ENCODE results near the gene TMEM254.
"Not testable (repeated sequence)": the region's sequence is repeated elsewhere in the genome, so short reads cannot be mapped to it uniquely, and the experiment has no call there.

The TMEM254 gene

DNA sequence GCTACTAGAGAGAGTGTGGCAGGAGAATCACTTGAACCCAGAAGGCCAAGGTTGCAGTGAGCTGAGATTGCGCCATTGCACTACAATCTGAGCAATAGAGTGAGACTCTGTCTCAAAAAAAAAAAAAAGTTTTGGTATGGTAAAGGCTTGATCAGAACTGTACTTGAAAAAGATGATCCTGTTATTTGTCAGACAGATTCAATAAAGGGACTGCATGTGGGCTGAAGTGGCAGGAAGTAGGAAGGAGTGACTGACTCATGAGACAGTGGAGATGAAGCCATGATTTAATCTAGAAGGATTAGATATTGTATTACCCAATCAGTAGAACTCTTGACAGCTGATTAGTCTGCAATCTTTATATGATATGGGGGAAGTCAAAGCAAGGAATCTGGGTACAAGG, 2.7 kb upstream of the TMEM254 start:
- in situ Hi-C loops (cut with HindIII; ENCODE audit: low sequenced_read_pairs), result no loop called here

DNA sequence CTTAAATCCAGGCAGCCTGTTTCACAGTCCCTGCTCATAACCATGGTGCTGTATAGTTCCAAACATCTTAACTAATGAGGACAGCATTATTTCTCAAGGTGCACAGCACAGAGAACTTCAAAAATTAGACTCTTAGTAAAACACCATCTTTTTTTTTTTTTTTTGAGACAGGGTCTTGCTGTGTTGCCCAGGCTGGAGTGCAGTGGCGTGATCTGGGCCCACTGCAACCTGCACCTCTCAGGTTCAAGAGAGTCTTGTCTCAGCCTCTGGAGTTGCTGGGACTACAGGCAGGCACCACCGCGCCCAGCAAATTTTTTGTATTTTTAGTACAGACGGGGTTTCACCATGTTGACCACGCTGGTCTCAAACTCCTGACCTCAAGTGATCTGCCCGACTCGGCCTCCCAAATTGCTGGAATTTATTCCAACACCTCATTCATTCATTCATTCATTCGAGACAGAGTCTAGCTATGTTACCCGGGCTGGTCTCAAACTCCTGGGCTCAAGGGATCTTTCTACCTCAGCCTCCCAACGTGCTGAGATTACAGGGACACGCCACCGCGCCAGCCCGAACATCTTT, 507 bp upstream of the TMEM254 start:
- in situ Hi-C loops (cut with HindIII; ENCODE audit: low sequenced_read_pairs), result no loop called here

DNA sequence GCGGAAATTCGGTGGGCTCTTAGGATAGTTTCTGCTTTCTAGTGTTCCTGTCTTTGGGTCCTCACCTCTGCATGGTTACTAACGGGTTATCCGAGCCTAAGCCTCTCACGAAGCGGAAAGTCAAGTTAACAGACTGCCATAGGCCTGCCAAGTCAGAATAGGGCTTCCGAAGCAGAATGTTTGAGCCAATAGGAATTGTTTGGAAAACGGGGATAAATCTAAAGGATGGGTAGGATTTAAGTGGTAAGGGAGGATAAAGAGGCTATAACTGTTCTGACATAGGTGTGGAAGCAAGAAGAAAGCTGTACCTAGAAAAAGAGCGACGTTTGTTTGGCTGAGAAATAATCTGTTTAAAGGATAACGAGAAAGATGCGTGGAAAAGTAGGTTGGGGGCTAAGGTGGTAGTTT, 851 bp downstream of the TMEM254 start:
- in situ Hi-C loops (cut with HindIII; ENCODE audit: low sequenced_read_pairs), result no loop called here

DNA sequence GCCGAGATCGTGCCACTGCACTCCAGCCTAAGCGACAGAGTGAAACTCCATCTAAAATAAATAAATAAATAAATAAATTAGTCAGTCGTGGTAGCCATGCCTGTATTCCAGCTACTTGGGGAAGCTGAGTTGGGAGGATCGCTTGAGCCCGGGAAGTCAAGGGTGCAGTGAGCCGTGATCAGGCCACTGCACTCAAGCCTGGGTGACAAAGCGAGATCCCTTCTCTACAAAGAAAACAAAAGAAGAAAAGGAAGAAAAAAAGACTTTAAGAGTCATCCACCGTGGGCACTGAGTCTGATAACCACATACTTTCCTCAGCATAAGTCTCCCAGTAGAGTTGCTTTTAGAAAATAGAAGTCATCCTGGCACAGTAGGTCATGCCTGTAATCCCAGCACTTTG, 2.6 kb downstream of the TMEM254 start:
- in situ Hi-C loops (cut with HindIII; ENCODE audit: low sequenced_read_pairs), result no loop called here

DNA sequence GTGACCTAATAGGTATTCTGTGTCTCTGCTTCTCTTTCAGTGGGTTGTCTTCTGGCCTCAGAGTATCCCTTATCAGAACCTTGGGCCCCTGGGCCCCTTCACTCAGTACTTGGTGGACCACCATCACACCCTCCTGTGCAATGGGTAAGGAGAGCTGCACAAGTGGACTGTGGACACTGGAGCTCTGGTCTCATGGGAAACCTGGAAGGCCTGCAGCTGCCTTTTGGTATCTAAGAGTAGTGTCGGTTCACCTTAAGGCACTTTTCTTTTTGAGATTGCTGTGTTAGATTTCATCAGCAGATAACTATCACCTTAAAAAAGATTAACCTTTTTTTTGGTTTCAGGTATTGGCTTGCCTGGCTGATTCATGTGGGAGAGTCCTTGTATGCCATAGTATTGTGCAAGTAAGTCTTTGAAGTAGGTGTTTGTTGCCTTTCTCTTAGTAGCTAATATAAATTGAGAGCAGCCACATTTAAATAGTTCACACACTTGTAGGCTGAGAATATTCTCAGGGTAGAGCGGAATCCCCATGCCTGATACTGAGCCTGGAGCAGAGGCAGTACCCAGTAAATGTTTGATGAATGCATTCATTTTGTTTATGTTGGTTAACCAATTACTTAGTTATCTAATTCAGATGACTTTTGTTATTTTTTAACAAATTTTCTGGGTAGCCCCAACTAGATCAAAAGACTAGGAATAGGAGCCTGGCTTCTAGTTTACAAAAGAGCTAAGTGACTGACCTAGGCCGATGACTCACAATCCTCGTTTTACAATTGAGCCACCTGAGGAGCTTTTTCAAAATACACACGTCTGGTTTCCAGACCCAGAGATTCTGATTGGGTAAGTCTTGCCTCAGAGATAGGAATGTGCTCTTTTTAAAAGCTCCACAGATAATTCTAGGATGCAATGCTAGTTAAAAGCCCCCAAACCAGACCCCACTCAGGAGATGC, 3.6 kb downstream of the TMEM254 start:
- in situ Hi-C loops (cut with HindIII; ENCODE audit: low sequenced_read_pairs), result no loop called here

DNA sequence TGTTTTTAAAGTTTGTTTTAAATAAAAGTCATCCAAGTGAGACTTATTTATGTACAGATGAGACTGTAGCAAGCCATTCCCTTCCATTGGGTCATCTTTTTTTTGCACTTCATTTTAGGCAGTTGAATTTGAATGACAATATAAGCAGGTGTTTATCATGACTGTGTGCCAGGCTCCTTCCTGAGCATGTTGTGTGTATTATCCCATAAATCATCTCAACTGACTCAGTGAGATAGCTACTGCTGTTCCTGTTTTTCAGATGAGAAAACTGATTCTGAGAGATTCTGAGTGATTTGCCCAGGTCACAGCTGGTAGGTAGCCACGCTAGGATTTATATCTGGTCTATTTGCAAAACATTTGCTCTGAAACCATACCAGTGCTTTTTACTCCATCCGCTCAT, 11.7 kb downstream of the TMEM254 start:
- in situ Hi-C loops (cut with HindIII; ENCODE audit: low sequenced_read_pairs), result no loop called here

DNA sequence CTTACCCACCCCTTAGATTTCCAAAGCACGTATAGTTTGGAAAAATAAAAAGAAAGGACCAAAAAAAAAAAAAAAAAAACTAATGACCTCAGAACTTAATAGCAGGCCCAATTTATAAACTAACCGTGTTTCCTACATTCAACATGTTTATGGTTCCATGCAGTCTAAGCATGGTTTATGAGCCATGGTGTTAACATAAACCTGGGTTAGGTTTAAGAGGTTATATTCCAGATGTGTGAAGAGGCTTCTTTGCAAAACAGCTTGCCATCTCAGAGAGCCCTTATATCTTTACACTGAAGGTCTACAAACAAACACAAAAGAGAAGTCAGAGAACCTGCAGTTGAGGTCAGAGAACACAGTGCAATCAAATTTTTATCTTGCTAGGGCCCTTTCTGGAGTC, 15.8 kb downstream of the TMEM254 start:
- in situ Hi-C loops (cut with HindIII; ENCODE audit: low sequenced_read_pairs), result no loop called here

DNA sequence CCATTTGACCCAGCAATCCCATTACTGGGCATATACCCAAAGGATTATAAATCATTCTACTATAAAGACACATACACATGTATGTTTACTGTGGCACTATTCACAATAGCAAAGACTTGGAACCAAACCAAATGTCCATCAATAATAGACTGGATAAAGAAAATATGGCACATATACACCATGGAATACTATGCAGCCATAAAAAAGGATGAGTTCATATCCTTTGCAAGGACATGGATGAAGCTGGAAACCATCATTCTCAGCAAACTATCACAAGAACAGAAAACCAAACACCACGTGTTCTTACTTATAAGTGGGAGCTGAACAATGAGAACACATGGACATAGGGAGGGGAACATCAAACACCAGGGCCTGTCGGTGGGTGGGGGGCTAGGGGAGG, 19.8 kb downstream of the TMEM254 start:
- in situ Hi-C loops (cut with HindIII; ENCODE audit: low sequenced_read_pairs), result not testable (repeated sequence)

DNA sequence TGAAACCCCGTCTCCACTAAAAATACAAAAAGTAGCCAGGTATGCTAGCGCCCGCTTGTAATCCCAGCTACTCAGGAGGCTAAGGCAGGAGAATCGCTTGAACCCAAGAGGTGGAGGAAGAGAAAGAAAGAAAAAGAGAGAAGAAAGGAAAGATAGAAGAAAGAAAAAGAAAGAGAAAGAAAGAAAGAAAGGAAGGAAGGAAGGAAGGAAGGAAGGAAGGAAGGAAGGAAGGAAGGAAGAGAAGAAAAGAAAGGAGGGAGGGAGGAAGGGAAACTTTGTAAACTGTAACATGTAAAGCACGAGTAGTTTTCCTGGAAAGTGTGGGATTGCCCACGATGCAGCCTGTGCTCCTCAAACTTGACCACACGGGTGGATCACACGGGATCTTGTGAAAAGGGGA, 20.8 kb downstream of the TMEM254 start:
- in situ Hi-C loops (cut with HindIII; ENCODE audit: low sequenced_read_pairs), result not testable (repeated sequence)

DNA sequence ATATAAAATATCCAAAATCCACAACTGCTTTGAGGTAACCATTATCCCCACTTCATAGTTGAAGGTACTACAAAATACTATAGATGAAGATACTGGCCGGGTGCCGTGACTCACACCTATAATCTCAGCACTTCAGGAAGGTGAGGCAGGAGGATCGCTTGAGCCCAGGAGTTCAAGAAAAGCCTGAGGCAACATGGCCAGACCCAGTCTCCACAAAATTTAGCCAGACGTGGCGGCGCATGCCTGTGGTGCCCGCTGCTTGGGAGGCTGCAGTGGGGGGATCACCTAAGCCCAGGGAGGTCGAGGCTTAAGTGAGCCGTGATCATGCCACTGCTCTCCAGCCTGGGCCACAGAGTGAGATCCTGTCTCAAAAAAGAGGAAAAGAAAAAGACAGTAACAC, 21.7 kb downstream of the TMEM254 start:
- in situ Hi-C loops (cut with HindIII; ENCODE audit: low sequenced_read_pairs), result no loop called here

DNA sequence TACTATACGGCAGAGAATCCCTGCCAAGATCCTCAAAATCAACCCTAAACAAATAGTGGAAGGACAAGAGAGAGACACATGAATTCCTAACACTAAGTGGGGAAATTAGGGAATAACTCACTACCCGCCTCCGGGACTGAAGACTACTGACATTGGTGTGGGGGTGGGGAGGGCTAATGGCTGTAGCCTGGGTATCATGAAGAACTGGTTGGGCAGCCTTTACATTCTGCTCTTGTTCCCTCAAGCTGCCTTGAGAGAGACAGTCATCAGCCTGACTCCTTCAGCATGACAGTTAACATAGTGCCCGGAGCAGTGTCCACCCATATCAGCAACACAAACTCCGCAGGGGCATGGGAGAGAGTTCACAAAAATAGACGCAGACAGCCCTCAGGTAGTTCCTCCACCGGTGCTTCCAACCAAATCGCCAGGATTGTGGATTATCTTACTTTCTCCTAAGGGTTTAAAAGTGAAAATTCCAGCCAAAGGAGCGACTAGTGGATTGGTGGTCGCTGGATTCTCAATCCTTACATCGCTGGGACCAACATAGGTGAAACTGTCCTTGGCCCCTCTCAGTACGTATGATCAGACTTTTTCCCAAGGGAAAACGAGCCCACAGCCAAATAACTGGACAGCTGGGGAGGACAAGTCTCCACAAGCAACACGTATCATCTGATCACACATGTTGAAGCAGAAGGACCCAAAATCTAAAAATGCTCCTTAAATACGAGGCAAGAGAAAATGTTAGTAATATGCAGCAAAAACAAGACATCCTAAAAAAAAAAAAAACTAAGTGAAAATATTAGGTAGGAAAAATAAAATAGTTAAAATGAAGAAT, 22.6 kb downstream of the TMEM254 start:
- in situ Hi-C loops (cut with HindIII; ENCODE audit: low sequenced_read_pairs), result no loop called here

DNA sequence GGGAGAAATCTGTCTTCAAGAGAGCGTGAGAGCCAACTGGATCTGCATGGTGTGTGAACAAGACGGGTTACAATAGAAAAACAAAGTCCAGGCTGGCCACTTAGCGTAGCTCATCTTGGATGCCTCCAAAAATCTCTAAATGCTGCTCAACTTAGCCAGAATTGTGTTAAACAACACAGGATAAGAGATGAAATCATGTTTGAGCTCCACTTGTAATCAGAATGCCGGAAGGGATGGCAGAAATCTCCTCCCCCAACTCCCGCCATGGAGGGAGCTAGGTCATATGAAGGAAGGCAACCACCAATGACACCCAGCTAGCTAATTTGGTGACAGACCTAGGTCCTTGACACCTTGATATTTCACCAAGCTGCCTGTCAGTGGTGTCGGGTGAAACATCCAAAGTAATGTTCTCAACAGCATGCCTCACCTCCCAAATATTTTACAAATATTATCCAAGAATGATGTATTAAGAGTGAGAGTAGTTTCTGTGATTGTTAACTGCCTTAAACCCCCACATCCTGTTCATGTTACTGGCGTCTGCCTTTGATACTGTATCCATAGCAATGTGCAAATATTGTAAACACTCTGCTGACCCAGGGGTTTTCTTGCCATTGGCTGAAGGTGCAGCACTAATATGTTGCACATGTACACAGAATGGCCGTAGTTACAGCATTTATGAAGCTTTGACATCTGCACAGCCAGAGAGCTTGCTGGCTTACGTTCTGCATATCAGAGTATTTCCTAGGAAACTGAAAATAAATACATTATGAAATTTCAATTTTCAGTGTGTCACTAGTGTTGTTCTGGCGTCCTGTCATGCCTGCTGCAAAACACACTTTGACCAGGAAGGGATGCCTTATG, 25.8 kb downstream of the TMEM254 start:
- in situ Hi-C loops (cut with HindIII; ENCODE audit: low sequenced_read_pairs), result no loop called here

DNA sequence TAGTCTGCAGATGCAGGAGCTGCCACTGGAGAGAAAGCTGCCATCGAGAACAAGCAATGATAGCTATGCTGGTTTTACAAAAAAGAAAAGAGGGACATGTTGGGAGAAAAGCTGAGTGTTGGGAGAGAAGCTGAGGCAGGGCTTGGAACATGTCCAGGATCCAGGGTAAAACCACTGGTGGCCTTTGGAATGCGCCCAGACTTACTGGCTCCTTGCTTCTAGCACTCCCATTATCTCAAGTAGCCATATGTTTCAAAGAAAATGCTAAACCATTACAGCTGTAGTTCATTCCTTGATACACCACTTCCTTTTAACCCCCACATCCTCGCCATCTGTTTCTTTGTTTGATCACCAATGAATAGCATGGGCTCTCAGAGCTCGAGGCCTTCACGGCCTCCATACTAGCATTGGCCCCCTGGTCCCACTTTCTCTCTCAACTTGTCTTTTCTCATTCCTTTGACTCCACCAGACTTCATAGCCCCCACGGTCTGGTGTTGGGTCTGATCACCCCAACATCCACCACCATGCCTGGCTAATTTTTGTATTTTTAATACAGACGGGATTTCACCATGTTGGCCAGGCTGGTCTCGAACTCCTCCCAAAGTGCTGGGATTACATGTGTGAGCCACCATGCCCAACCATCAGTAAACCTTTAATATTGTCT, 30.2 kb downstream of the TMEM254 start:
- in situ Hi-C loops (cut with HindIII; ENCODE audit: low sequenced_read_pairs), result no loop called here

DNA sequence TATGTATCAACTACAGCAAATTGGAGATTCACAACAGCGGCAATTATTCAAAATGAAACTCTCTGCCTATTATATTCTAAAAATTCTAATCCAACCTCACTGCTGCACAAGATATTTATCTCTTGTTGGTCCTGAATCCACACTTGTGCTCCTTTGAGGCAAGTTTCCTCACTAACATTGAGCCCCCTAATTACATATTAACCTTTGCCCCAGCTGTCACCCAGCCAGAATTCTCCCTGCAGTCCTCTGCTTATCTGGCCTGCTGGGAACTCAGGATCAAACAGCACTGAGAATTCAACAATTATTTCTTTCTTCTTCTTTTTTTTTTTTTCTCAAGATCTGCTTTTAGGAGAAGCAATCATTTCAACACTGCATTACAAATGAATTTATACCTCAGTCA, 32.5 kb downstream of the TMEM254 start:
- in situ Hi-C loops (cut with HindIII; ENCODE audit: low sequenced_read_pairs), result no loop called here

DNA sequence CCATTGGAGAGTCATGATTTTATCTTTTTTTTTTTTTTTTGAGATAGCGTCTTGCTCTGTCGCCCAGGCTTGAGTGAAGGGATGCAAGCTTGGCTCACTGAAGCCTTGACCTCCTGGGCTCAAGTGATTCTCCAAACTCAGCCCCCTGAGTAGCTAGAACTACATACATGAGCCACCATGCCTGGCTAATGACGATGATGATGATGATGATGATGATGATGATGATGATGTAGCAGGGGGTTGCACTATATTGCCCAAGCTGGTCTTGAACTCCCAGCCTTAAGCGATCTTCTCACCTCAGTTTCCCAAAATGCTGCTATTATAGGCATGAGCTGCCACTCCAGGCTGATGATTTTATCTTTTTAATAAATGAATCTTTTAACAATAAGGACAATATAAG, 40.2 kb downstream of the TMEM254 start:
- in situ Hi-C loops (cut with HindIII; ENCODE audit: low sequenced_read_pairs), result no loop called here

DNA sequence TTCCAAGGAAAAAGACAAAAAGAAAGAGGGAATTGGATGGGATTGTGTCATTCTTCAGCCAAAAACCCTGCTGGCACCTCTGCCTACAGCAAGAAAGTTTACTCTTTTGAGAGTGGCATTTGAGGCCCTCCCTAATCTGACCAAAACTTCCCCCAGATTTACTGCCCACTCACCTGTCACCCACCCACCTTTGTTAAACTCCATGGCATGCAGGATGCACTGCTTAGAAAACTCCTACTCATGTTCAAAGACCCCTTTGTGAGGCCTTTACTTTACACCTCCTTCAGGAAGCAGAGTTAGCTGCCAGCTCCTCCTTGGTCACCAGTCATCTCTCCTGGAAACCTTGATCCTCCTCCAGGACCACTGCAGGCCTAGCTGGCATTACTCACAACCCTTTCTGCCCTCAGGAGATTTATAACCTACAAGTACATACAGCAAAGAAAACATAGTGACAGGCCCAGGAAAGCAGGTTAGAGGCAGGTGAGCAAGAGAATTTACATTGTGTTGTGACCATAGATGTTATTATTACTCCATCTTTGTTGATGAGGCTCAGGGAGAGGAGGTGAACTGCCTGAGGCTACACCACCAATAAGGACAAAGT, 43.7 kb downstream of the TMEM254 start:
- in situ Hi-C loops (cut with HindIII; ENCODE audit: low sequenced_read_pairs), result no loop called here

DNA sequence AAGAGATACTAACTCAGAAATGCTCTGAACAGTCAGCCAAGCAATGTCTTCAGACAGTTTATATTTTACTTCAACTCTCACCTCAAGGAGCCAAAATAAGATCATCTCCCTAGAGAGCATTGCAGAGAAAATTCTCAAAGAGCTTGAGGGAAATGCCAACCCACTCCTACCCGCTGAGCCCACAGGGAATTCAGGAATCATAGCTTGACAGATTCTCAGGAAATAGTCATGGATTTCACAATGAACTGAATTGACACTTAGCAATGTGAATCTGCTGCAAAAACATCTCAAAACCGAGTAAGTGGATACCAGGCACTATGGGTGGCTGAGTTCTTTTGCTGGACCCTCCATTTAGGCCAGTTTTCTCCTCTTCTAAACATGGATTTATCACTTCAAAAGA, 44.3 kb downstream of the TMEM254 start:
- in situ Hi-C loops (cut with HindIII; ENCODE audit: low sequenced_read_pairs), result no loop called here

DNA sequence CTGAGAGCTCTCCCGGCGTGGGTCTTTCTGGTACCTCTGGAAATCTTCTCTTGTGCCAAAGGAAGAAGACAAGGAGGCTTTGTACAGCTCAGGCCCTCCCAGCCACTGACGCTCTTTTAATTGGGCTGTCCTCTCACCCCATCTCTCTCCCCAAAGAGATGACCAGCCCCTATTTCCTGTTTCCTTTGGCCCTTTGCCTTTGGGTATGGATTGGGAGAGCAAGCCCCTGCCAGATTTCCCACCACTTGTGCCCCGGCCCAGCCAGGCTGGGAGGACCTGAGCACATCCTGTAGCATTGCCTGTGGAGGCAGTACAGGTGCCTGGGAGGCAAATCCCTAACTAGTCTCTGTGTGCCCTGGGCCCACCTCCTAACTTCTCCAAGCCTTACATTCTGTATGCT, 48.4 kb downstream of the TMEM254 start:
- in situ Hi-C loops (cut with HindIII; ENCODE audit: low sequenced_read_pairs), result no loop called here

DNA sequence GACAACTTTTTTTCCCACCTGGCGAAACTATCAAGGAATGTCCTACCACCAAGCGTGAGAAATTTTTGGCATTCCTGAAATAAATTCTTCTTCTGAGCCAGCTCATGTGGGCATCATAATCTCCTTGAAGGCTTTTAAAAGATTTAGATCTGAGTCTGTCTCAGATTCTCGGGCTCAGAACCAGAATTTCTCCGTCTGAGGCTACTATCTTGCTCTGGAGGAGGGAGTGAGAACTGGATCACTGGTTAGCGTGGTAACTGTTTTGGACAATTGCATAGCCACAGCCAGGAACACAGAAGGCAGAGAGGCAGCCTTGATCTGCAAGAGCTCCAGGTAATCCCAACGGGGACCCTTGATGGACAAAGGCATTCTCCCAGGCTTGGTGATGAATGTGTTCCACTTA, 53.0 kb downstream of the TMEM254 start:
- in situ Hi-C loops (cut with HindIII; ENCODE audit: low sequenced_read_pairs), result no loop called here
